ENCODE measurements around the gene PET100. TPM values are rescaled to one million over a fixed set of nuclear protein-coding genes. Genes with fewer than 3 reads are reported as not detected.
A peak's percentile ranks its signal among the peaks of the same experiment; 100 is the strongest.

PET100 gene
- total and polyA plus RNA-seq, 10 of the 15 experiments (the other 5 are each of a cell fraction or from before 2014, with no cell fraction given): 47.0 to 462 (median 126) TPM

DNA sequence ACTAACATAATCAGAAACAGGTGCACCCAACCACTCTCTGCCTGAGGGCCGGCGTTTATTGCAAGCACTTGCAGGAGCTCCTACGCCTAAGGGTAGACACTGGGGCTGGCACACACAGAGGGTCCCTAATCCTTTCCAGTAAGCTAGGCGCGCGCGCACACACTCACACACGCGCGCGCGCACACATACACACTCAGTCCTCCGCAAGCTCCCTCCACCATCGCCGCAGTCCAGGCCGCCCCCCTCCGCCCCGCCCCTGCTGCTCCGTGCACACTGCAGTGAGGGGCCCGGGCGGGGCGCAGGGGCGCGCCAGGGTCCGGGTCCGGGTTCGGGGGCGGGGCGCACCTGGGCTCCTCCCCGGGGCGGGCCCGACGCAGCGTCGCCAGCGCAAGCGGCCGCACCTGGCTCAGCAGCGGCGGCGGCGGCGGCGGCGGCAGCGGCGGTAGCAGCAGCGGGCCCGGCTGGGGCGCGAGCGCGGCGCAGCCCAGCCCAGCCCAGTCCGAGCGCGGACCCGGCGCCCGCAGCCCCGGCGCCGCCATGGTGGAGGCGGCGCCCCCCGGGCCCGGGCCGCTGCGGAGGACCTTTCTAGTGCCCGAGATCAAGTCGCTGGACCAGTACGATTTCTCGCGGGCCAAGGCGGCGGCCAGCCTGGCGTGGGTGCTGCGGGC is 34.0 kb upstream of the PET100 start, which contains the start of gene CAMSAP3:
CAMSAP3 (plus strand) TSS at position 398 of the 668 bp plus-strand sequence; CDS start at position 538, 140 bp downstream.
- H3K4me3 ChIP-seq: peak within 1 kb of the TSS; percentile 77
- peaks cover 0 to 2% of the 10 kb centered on the region in 2 experiments; a peak in 1 of 4 replicates for H3K27me3 ChIP-seq (replicated peaks in 1 of 2; ENCODE audit: control insufficient read depth in 2 of 2, insufficient read depth in 2 of 2, low read length in 1 of 2)
- no TSS peak for BruUV-seq (replicated peaks)
- H3K27ac ChIP-seq (ENCODE audit: control insufficient read depth, insufficient read depth): no peak within 1 kb of the TSS
- no peak for FAIRE-seq
- H3K36me3 ChIP-seq (ENCODE audit: control insufficient read depth in 2 of 2, insufficient read depth in 2 of 2, low read length in 1 of 2): no peaks in the 10 kb centered on the region
- RAD21 ChIA-PET (ENCODE audit: unreplicated experiment): no interaction called here
- CTCF ChIA-PET: interaction anchor here (1.7 to 4.7 kb wide), 3 partner anchors 27 to 241 kb away, joined by 4 to 30 read pairs (median 9); no protein-coding TSS in a partner anchor
- SMC1A ChIA-PET (ENCODE audit: uncharacterized antibody, unreplicated experiment): no interaction called here
- in situ Hi-C loops (cut with MboI): no loop called here
- H3K79me2 ChIP-seq (ENCODE audit: control insufficient read depth, insufficient read depth, low read length): no peaks in the 10 kb centered on the region
- DNase-seq (ENCODE audit: low read depth, low spot score): no peak
- peak; percentile 66 for ATAC-seq
- peak within 1 kb of the TSS; percentile 62 for H3K4me2 ChIP-seq (ENCODE audit: control insufficient read depth, insufficient read depth)
- no peaks in the 10 kb centered on the region for H3K9me3 ChIP-seq (replicated peaks; ENCODE audit: control insufficient read depth, insufficient read depth, low read length)
- peak within 1 kb of the TSS; percentile 28 for H2AFZ ChIP-seq (ENCODE audit: control insufficient read depth, low read depth, low read length)
- 3% methylated on average over 48 of the region's 78 CpGs for WGBS (ENCODE audit: insufficient coverage, insufficient replicate concordance, low lambda C conversion rate, missing lambda C conversion rate)
- POLR2A ChIA-PET: interaction anchor here (1.3 kb wide), 1 partner anchor 10 kb away, joined by 3 read pairs; no protein-coding TSS in a partner anchor
- H3K9ac ChIP-seq (ENCODE audit: control insufficient read depth, insufficient read depth, low read length): no peak within 1 kb of the TSS
- intact Hi-C loops (cut with micrococcal nuclease; ENCODE audit: unreplicated experiment): no loop called here
- H3K4me1 ChIP-seq (ENCODE audit: control insufficient read depth, insufficient read depth, low read length): no peaks in the 10 kb centered on the region; the same call in 1 of the 2 replicates
- H4K20me1 ChIP-seq (ENCODE audit: control insufficient read depth, insufficient read depth): no peaks in the 10 kb centered on the region
- TF ChIP-seq ZBED1 (IDR thresholded peaks at IDR 0.05; ENCODE audit: borderline replicate concordance) (no peak), TCF12 (IDR thresholded peaks at IDR 0.05; ENCODE audit: low read depth, low read length) (no peak), GATAD2B (conservative IDR thresholded peaks at IDR 0.05; ENCODE audit: low read depth) (0 out of 2 replicates have a peak, but pooled peaks have one; percentile 25), MYC (IDR thresholded peaks at IDR 0.05; ENCODE audit: insufficient read depth, insufficient read length, insufficient replicate concordance, low read length, severe bottlenecking) (no peak), IRF4 (IDR thresholded peaks at IDR 0.05; ENCODE audit: low read depth, low read length) (no peak), ZNF592 (IDR thresholded peaks at IDR 0.05) (no peak), DPF2 (IDR thresholded peaks at IDR 0.05) (0 out of 2 replicates have a peak, but pooled peaks have one; percentile 15), SMARCA5 (IDR thresholded peaks at IDR 0.05) (peak; percentile 22; the same call in 1 of the 2 replicates), FOXK2 (IDR thresholded peaks at IDR 0.05) (no peak), ATF7 (IDR thresholded peaks at IDR 0.05; ENCODE audit: low read depth) (no peak), RAD21 (IDR thresholded peaks at IDR 0.05; ENCODE audit: insufficient read depth, low read depth, low read length) (no peak), LARP7 (IDR thresholded peaks at IDR 0.05) (0 out of 2 replicates have a peak, but pooled peaks have one; percentile 33)
- TF ChIP-seq, protein P1, sequence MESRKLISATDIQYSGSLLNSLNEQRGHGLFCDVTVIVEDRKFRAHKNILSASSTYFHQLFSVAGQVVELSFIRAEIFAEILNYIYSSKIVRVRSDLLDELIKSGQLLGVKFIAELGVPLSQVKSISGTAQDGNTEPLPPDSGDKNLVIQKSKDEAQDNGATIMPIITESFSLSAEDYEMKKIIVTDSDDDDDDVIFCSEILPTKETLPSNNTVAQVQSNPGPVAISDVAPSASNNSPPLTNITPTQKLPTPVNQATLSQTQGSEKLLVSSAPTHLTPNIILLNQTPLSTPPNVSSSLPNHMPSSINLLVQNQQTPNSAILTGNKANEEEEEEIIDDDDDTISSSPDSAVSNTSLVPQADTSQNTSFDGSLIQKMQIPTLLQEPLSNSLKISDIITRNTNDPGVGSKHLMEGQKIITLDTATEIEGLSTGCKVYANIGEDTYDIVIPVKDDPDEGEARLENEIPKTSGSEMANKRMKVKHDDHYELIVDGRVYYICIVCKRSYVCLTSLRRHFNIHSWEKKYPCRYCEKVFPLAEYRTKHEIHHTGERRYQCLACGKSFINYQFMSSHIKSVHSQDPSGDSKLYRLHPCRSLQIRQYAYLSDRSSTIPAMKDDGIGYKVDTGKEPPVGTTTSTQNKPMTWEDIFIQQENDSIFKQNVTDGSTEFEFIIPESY (IDR thresholded peaks at IDR 0.05): no peak
- TF ChIP-seq, protein P2, sequence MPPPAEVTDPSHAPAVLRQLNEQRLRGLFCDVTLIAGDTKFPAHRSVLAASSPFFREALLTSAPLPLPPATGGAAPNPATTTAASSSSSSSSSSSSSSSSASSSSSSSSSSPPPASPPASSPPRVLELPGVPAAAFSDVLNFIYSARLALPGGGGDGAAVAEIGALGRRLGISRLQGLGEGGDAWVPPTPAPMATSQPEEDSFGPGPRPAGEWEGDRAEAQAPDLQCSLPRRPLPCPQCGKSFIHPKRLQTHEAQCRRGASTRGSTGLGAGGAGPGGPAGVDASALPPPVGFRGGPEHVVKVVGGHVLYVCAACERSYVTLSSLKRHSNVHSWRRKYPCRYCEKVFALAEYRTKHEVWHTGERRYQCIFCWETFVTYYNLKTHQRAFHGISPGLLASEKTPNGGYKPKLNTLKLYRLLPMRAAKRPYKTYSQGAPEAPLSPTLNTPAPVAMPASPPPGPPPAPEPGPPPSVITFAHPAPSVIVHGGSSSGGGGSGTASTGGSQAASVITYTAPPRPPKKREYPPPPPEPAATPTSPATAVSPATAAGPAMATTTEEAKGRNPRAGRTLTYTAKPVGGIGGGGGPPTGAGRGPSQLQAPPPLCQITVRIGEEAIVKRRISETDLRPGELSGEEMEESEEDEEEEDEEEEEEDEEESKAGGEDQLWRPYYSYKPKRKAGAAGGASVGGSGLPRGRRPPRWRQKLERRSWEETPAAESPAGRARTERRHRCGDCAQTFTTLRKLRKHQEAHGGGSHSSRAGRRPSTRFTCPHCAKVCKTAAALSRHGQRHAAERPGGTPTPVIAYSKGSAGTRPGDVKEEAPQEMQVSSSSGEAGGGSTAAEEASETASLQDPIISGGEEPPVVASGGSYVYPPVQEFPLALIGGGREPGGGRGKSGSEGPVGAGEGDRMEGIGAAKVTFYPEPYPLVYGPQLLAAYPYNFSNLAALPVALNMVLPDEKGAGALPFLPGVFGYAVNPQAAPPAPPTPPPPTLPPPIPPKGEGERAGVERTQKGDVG (CRISPR knock-in tag; IDR thresholded peaks at IDR 0.05): no peak

All from GM12878 (cell line).